Measurements from ENCODE around the gene MAD1L1. TPM values are rescaled to one million over a fixed set of nuclear protein-coding genes. Genes with fewer than 3 reads are reported as not detected.

Gene MAD1L1
- total and polyA plus RNA-seq, 2 donors (not counting 3 experiments of a cell fraction or from before 2014, with no cell fraction given), result 34.1 to 42.3 TPM

- Histone ChIP-seq H3K79me2 (ENCODE audit: control insufficient read depth, insufficient read depth, low read length) (no peaks in the 10 kb centered on the region), H3K27me3 (ENCODE audit: control insufficient read depth in 2 of 2, insufficient read depth in 2 of 2, low read length in 2 of 2) (no peaks in the 10 kb centered on the region), H3K9me3 (replicated peaks; ENCODE audit: control insufficient read depth, insufficient read depth, low read length) (no peaks in the 10 kb centered on the region), H3K9me1 (replicated peaks; ENCODE audit: control insufficient read depth, extremely low read depth, insufficient read depth, low read length) (no peaks in the 10 kb centered on the region), H2AFZ (ENCODE audit: low read depth, low read length) (no peak overlapping the region), H3K4me1 (ENCODE audit: control insufficient read depth, extremely low read depth, insufficient read depth, low read length) (no peaks in the 10 kb centered on the region), H3K4me3 (replicated peaks in 1 of 3; ENCODE audit: insufficient read depth in 1 of 3, low read depth in 1 of 3, low read length in 3 of 3) (no peak overlapping the region), H3K9ac (replicated peaks; ENCODE audit: extremely low read depth, insufficient read depth, low read length) (no peak overlapping the region), H3K4me2 (ENCODE audit: insufficient read depth, low read length) (no peak overlapping the region), H3K36me3 (ENCODE audit: control insufficient read depth in 2 of 2, extremely low read depth in 1 of 2, insufficient read depth in 2 of 2, low read length in 2 of 2) (peaks cover 0 to 3% of the 10 kb centered on the region in 2 experiments), H3K27ac (ENCODE audit: insufficient read depth, low read depth, low read length) (no peak overlapping the region), H4K20me1 (replicated peaks; ENCODE audit: control insufficient read depth, extremely low read depth, insufficient read depth, low read length) (no peaks in the 10 kb centered on the region)
- dilution Hi-C loops (cut with MboI; ENCODE audit: extremely low pct_ligation_motif_present, low sequenced_read_pairs) (no loop called here), intact Hi-C loops (cut with micrococcal nuclease) (no loop called here)
- CTCF ChIA-PET, result no interaction called here
- POLR2A ChIA-PET, result no interaction called here
- TF ChIP-seq POLR2A (IDR thresholded peaks at IDR 0.05; ENCODE audit: low read depth, low read length), result no peak
- no peak for TF ChIP-seq JUN (IDR thresholded peaks at IDR 0.05; ENCODE audit: borderline replicate concordance, insufficient read depth, insufficient read length, low read depth)
- no peak for TF ChIP-seq CTCF (IDR thresholded peaks at IDR 0.05; ENCODE audit: extremely low read depth in 1 of 2, insufficient read depth in 1 of 2, low read depth in 1 of 2, low read length in 2 of 2)
- no peak for TF ChIP-seq GATA2 (IDR thresholded peaks at IDR 0.05; ENCODE audit: insufficient read depth, insufficient read length, low read depth, low read length)
- no peak for TF ChIP-seq POLR2AphosphoS5 (IDR thresholded peaks at IDR 0.05; ENCODE audit: insufficient read depth, low read depth, low read length)
- TF ChIP-seq MAX (IDR thresholded peaks at IDR 0.05; ENCODE audit: insufficient read depth, insufficient read length), result no peak
- TF ChIP-seq MYC (IDR thresholded peaks at IDR 0.05; ENCODE audit: low read depth, low read length), result no peak
- TF ChIP-seq FOS (IDR thresholded peaks at IDR 0.05; ENCODE audit: borderline replicate concordance, insufficient read depth, low read length), result no peak
- TF ChIP-seq EZH2 (IDR thresholded peaks at IDR 0.05; ENCODE audit: borderline replicate concordance, low read depth, low read length, severe bottlenecking), result no peak
- BruUV-seq (replicated peaks), result no TSS peak
- DNase-seq (ENCODE audit: low read depth, low spot score) (no peak), FAIRE-seq (no peak)
Observed at GRCh38 chr7:2171855-2172254, 60.9 kb downstream of the MAD1L1 start.
